ENCODE measurements around the gene LPP. TPM values are rescaled to one million over a fixed set of nuclear protein-coding genes. Genes with fewer than 3 reads are reported as not detected.

LPP gene
- total RNA-seq, 1 experiment from 2014 or later: 54.0 TPM

DNA sequence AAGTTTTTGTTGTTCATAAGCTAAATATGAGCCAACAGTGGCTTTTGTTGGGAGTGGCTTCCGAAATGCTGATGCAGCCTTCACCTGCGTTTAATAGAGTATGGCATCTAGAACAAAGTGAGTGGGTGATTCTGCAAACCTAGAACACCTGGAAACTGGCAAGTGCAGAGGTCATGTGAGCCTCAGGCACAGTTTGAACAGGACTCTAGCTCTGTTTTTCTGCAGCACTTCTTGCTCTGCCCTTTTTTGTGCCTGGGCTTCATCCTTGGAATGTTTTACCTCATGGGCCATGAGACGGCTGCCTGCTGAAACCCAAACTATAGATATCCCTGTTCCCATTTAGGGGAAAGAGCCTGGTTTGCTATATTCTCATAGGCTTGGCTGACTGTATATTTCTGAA lies 73.5 kb downstream of the LPP start (continued):
- TF ChIP-seq RAD21 (IDR thresholded peaks at IDR 0.05; ENCODE audit: low read depth) (no peak), POLR2A (IDR thresholded peaks at IDR 0.05; ENCODE audit: borderline replicate concordance, extremely low read depth, insufficient read depth, insufficient read length) (no peak)

DNA sequence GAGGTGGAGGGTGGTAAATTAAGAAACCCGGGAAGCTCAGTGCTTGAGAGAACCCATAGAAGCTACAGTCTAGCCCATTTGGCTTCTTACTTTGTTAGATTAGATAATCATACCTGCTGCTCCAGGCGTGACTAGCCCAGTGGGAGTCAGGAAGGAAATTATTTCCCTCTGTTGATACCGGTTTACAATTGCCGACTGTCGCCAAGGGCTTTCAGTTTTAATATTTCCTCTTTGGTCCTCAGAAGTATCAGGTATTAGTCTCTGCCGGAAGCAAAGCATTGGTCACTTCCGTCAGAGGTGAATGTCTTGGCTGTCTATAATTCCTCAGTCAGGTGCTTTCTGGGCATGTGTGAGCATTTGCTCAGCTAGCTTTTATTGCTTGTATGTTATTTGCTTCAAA lies 75.2 kb downstream of the LPP start:
- DNase-seq (ENCODE audit: low read depth, low spot score) (no peak), ATAC-seq (no peak)
- H2AFZ ChIP-seq (ENCODE audit: low read depth, low read length, poor library complexity, severe bottlenecking): no peak overlapping the region
- no peaks in the 10 kb centered on the region for H3K9me2 ChIP-seq (ENCODE audit: insufficient read depth)
- no peak overlapping the region for H3K27ac ChIP-seq (ENCODE audit: low read depth, low read length)
- peaks cover 7% of the 10 kb centered on the region; the same call in 1 of the 2 replicates for H3K79me2 ChIP-seq (ENCODE audit: insufficient read depth, low read length)
- ChIA-PET RAD21 (ENCODE audit: low non-redundant PET in 1 of 2, low total read pairs in 2 of 2, uncharacterized antibody in 2 of 2, unreplicated experiment in 2 of 2) (interaction anchor here in 1 of 2 experiments (0.7 kb wide), 1 partner anchor 62 kb away, joined by 3 read pairs; no protein-coding TSS in a partner anchor), POLR2A (no interaction called here), CTCF (no interaction called here)
- intact Hi-C loops (cut with micrococcal nuclease): no loop called here
- H3K9me3 ChIP-seq (ENCODE audit: control insufficient read depth in 1 of 2, insufficient read depth in 1 of 2, low read depth in 1 of 2, low read length in 2 of 2): no peaks in the 10 kb centered on the region
- no peak overlapping the region for H3K4me3 ChIP-seq (replicated peaks in 1 of 2; ENCODE audit: low read depth in 1 of 2, low read length in 2 of 2)
- H3K27me3 ChIP-seq (ENCODE audit: insufficient read depth, low read length): no peaks in the 10 kb centered on the region
- H3K36me3 ChIP-seq (ENCODE audit: control insufficient read depth in 1 of 2, insufficient read depth in 2 of 2, low read length in 2 of 2): no peaks in the 10 kb centered on the region
- H3K9ac ChIP-seq (ENCODE audit: low read length): no peak overlapping the region
- H3K4me1 ChIP-seq (ENCODE audit: control insufficient read depth in 1 of 2, insufficient read depth in 2 of 2, low read length in 2 of 2): peaks cover 0 to 9% of the 10 kb centered on the region in 2 experiments; a peak in 2 of 4 replicates
- TF ChIP-seq, protein P1, sequence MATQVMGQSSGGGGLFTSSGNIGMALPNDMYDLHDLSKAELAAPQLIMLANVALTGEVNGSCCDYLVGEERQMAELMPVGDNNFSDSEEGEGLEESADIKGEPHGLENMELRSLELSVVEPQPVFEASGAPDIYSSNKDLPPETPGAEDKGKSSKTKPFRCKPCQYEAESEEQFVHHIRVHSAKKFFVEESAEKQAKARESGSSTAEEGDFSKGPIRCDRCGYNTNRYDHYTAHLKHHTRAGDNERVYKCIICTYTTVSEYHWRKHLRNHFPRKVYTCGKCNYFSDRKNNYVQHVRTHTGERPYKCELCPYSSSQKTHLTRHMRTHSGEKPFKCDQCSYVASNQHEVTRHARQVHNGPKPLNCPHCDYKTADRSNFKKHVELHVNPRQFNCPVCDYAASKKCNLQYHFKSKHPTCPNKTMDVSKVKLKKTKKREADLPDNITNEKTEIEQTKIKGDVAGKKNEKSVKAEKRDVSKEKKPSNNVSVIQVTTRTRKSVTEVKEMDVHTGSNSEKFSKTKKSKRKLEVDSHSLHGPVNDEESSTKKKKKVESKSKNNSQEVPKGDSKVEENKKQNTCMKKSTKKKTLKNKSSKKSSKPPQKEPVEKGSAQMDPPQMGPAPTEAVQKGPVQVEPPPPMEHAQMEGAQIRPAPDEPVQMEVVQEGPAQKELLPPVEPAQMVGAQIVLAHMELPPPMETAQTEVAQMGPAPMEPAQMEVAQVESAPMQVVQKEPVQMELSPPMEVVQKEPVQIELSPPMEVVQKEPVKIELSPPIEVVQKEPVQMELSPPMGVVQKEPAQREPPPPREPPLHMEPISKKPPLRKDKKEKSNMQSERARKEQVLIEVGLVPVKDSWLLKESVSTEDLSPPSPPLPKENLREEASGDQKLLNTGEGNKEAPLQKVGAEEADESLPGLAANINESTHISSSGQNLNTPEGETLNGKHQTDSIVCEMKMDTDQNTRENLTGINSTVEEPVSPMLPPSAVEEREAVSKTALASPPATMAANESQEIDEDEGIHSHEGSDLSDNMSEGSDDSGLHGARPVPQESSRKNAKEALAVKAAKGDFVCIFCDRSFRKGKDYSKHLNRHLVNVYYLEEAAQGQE (IDR thresholded peaks at IDR 0.05; ENCODE audit: low read depth): no peak
- TF ChIP-seq ZFX (IDR thresholded peaks at IDR 0.05): no peak
- TF ChIP-seq TCF7L2 (IDR thresholded peaks at IDR 0.05; ENCODE audit: borderline replicate concordance, extremely low read depth, insufficient read depth, insufficient read length): no peak
- TF ChIP-seq, protein P2, sequence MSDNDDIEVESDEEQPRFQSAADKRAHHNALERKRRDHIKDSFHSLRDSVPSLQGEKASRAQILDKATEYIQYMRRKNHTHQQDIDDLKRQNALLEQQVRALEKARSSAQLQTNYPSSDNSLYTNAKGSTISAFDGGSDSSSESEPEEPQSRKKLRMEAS (IDR thresholded peaks at IDR 0.05): no peak
- H3K4me2 ChIP-seq (ENCODE audit: low read length): no peak overlapping the region
- no peaks in the 10 kb centered on the region for H4K20me1 ChIP-seq (ENCODE audit: insufficient read depth)
- no TSS peak for BruUV-seq (replicated peaks)
